Liver (tissue), 3 donors: ENCODE results near the gene PFDN2.

Experiments
- ATF3 ChIP-seq: IDR thresholded peaks from 2 replicates; pipeline ENCODE4 v1.6.1; 2016; ENCODE audit warnings: antibody characterized with exemption
- CTCF ChIP-seq: fragments of 150-350 bp; IDR thresholded peaks from 2 replicates; pipeline ENCODE4 v1.5.1; 2017; ENCODE audit warnings: improper control_type of control experiment, low read depth, low read length; ENCODE audit not compliant: missing input control
- EGR1 ChIP-seq, 2 donors: IDR thresholded peaks; 2 replicates each; pipeline ENCODE4 v1.6.1; 2016 to 2018; ENCODE audit warnings: antibody characterized with exemption in 2 of 2, low read depth in 2 of 2
- FOXA2 ChIP-seq: IDR thresholded peaks from 2 replicates; pipeline ENCODE4 v1.6.1; 2016; ENCODE audit warnings: antibody characterized with exemption
- GABPA ChIP-seq, 2 donors: IDR thresholded peaks in 1 of 2; conservative IDR thresholded peaks in 1 of 2; 2 replicates each; pipeline ENCODE4 v1.6.1; 2016; ENCODE audit warnings: antibody characterized with exemption in 2 of 2, mild to moderate bottlenecking in 1 of 2, moderate library complexity in 1 of 2
- JUND ChIP-seq, 2 donors: IDR thresholded peaks; 2 replicates each; pipeline ENCODE4 v1.6.1; 2016; ENCODE audit warnings: antibody characterized with exemption in 2 of 2
- MAX ChIP-seq: IDR thresholded peaks from 2 replicates; pipeline ENCODE4 v1.6.1; 2016; ENCODE audit warnings: antibody characterized with exemption
- RAD21 ChIP-seq, 2 donors: IDR thresholded peaks; 2 replicates each; pipeline ENCODE4 v1.6.1; 2016; ENCODE audit warnings: antibody characterized with exemption in 2 of 2, mild to moderate bottlenecking in 2 of 2
- REST ChIP-seq: IDR thresholded peaks from 2 replicates; pipeline ENCODE4 v1.6.1; 2016; ENCODE audit warnings: antibody characterized with exemption, mild to moderate bottlenecking
- SP1 ChIP-seq: IDR thresholded peaks from 2 replicates; pipeline ENCODE4 v1.6.1; 2018; ENCODE audit warnings: antibody characterized with exemption, mild to moderate bottlenecking
- TAF1 ChIP-seq: conservative IDR thresholded peaks from 2 replicates; pipeline ENCODE4 v1.6.1; 2016; ENCODE audit warnings: antibody characterized with exemption, mild to moderate bottlenecking
- YY1 ChIP-seq: IDR thresholded peaks from 2 replicates; pipeline ENCODE4 v1.6.1; 2016; ENCODE audit warnings: antibody characterized with exemption, mild to moderate bottlenecking
- ZBTB33 ChIP-seq: IDR thresholded peaks from 2 replicates; pipeline ENCODE4 v1.6.1; 2016; ENCODE audit warnings: antibody characterized with exemption
- donor health status: healthy.
- donor health status: healthy.

GRCh38 chr1:161121834-161122233 lies 4.0 kb upstream of the PFDN2 start:
- no peak for TF ChIP-seq CTCF
- no peak for TF ChIP-seq RAD21 (IDR thresholded peaks at IDR 0.05)
- TF ChIP-seq GABPA (IDR thresholded peaks at IDR 0.05 in 1 of 2, conservative IDR thresholded peaks at IDR 0.05 in 1 of 2) = no peak
- TF ChIP-seq ATF3 = no peak
- TF ChIP-seq YY1 = no peak
- no peak for TF ChIP-seq MAX
- no peak for TF ChIP-seq REST
- no peak for TF ChIP-seq TAF1
- TF ChIP-seq SP1 = no peak
- no peak for TF ChIP-seq EGR1 (IDR thresholded peaks at IDR 0.05; ENCODE audit: low read depth in 2 of 2)
- no peak for TF ChIP-seq ZBTB33
- no peak for TF ChIP-seq FOXA2
- TF ChIP-seq JUND (IDR thresholded peaks at IDR 0.05) = no peak
